GM13977 (cell line): ENCODE data around the gene GTF3C4.
"Not testable (repeated sequence)": the region's sequence is repeated elsewhere in the genome, so short reads cannot be mapped to it uniquely, and the experiment has no call there.

Experiments
- DNase-seq: peaks from one replicate; pipeline ENCODE4 v3.0.0; 2012; ENCODE audit warnings: low spot score
- in situ Hi-C: fragments of 300-500 bp; cut with MboI; formaldehyde crosslinking; loops from one replicate; pipeline ENCODE4 v1.12.0; 2022; ENCODE audit warnings: low sequenced_read_pairs, low pct_unique_long_range_greater_than_20kb, mixed read lengths, inconsistent platforms; ENCODE audit not compliant: unreplicated experiment
- TF ChIP-seq, protein P1 (sequence below): IDR thresholded peaks from 2 replicates; pipeline ENCODE4 v1.5.1; 2012; ENCODE audit warnings: mild to moderate bottlenecking, control low read depth; ENCODE audit not compliant: insufficient read depth; ENCODE audit errors: extremely low read depth, missing control alignments

The GTF3C4 gene

DNA sequence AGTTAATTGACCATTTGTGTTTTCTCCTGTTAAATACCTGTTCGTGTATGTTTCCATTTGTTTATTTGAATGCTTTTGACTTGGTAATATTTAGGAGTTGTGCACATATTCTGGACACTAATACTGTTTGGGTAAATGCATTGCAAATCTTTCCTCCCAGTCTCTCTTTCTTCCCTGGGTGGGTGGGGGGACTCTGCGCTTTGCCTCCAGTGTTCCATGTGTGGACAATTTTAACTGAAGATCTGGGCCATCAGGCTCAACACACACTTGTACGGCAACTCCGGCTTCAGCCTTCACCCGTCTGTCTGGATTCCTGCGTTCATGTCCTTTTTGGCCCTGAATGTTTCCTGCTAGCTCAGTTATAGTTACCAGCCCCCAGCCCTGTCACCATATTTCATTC is 40.1 kb downstream of the GTF3C4 start:
- in situ Hi-C loops = no loop called here
- TF ChIP-seq, protein P1, sequence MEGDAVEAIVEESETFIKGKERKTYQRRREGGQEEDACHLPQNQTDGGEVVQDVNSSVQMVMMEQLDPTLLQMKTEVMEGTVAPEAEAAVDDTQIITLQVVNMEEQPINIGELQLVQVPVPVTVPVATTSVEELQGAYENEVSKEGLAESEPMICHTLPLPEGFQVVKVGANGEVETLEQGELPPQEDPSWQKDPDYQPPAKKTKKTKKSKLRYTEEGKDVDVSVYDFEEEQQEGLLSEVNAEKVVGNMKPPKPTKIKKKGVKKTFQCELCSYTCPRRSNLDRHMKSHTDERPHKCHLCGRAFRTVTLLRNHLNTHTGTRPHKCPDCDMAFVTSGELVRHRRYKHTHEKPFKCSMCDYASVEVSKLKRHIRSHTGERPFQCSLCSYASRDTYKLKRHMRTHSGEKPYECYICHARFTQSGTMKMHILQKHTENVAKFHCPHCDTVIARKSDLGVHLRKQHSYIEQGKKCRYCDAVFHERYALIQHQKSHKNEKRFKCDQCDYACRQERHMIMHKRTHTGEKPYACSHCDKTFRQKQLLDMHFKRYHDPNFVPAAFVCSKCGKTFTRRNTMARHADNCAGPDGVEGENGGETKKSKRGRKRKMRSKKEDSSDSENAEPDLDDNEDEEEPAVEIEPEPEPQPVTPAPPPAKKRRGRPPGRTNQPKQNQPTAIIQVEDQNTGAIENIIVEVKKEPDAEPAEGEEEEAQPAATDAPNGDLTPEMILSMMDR = no peak
- DNase-seq = no peak

DNA sequence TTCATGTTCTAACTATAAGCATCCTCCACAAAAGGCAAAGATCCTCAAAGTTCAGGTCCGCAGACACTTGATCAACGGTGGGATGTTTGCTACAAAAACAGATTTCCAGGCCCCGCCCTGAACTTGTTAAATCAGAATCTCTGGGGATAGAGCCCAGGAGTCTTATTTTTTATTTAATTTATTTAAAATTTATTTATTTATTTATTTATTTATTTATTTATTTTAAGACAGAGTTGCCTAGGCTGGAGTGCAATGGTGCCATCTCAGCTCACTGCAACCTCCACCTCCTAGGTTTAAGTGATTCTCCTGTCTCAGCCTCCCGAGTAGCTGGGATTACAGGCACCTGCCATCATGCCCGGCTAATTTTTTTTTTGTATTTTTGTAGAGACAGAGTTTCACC is 40.9 kb downstream of the GTF3C4 start:
- in situ Hi-C loops, DNase-seq: not testable (repeated sequence)

DNA sequence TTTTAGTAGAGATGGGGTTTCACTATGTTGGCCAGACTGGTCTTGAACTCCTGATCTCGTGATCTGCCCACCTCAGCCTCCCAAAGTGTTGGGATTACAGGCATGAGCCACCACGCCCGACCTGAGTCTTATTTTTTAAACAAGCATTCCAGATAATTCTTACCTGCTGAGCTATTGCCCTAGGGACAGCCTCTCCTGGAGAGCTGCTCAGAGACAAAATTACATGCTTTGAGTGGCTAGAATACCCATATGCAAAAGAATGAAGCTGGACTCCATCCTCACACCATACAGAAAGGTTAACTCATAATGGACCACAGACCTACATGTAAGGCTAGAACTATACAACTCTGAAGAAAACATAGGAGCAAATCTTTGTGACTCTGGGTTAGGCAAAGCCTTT is 41.6 kb downstream of the GTF3C4 start:
- DNase-seq = no peak
- TF ChIP-seq, protein P1 = no peak
- in situ Hi-C loops = no loop called here

DNA sequence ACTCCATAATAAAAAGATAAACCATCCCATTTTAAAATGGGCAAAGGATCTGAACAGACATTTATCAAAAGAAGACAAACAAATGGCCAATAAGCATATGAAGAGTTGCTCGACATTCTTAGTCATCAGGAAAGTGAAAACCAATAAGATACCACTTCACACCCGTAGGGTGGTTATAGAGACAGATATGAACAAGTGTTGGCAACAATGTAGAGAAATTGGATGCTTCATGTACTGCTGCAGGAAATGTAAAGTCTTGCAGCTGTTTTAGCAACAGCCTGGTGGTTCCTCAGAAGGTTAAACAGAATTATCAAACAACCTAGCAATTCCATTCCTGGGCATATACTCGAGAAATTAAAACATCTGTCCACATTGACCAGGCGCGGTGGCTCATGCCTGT is 42.5 kb downstream of the GTF3C4 start:
- no peak for DNase-seq
- TF ChIP-seq, protein P1 = no peak
- in situ Hi-C loops = no loop called here

DNA sequence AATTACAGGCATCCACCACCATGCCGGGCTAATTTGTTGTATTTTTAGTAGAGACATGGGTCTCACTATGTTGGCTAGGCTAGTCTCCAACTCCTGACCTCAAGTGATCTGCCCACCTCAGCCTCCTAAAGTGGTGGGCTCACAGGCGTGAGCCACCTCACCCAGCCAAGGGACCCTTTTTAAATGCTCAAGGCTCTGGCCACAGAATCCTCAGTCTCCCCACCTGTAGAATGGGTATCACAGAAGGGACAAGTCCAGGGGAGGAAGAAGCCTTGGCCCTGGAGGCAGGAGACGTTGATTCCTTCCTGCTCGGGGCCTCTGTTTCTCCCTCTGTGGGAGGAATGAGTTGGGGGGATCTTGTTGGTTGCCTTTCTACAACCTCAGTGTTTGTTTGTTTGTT is 45.7 kb downstream of the GTF3C4 start:
- TF ChIP-seq, protein P1 = no peak
- DNase-seq = no peak
- in situ Hi-C loops = no loop called here

DNA sequence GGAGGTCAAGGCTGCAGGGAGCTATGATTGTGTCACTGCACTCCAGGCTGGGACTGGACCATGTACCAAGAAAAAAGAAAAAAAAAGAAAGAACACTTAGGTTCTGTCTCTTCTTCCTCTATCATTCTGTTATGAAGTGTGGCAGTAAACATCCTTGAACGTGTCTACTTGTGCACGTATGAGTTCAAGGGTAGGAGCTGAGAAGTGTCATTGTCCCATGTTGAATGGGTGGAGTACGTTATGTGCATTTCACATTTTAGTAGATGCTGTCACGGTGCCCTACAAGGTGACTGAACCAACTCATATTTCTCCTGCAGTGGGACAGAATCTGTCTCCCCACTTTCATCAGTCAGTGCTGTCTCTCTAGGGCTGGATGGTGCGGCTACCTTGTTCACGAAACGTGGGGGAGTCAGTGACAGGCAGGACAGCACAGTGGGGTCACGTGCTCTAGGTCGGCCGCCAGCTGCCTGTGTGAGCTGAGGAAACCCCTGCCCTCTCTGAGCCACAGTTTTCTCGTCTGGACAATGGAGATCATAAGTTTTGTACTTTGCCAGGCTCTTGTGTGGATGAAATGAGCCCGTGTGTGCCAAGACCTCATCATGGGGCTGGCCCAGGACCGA is 47.2 kb downstream of the GTF3C4 start:
- TF ChIP-seq, protein P1 = no peak
- no peak for DNase-seq
- in situ Hi-C loops = no loop called here

DNA sequence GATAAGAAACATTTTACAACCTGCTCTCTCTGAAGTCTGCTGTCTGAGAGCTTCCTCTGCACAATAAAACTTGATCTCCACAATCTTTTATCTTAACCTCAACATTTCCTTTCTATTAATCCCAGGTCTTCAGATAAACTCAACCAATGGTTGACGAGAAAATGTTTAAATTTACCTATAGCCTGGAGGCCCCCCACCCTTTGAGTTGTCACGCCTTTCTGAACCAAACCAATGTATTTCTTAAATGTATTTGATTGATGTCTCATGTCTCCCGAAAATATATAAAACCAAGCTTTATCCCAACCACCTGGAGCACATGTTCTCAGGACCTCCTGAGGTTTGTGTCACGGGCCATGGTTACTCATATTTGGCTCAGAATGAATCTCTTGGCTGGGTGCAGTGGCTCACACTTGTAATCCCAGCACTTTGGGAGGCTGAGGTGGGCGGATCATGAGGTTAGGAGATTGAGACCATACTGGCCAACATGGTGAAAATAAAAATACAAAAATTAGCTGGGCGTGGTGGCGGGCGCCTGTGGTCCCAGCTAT is 48.2 kb downstream of the GTF3C4 start:
- DNase-seq, in situ Hi-C loops: not testable (repeated sequence)

DNA sequence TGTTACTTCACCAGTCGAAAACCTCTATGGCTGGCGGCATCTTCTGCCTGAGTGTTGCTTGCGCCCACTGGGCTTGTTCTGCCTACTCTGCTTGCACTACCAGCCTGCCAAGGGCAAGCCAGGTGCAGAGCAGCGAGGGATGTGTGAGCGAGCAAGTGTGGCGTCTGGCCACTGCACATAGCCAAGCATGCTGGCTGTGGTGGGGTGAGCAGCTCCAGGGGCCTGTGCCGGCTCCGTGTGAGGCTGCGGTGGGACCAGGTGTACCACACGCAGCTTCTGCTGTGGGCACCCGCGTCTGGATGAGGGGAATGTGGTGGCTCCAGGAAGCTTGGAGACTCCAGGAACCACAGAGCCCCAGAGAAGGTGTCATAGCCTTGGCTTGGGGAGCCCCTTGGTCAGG is 51.4 kb downstream of the GTF3C4 start:
- no peak for DNase-seq
- TF ChIP-seq, protein P1 = no peak
- in situ Hi-C loops = no loop called here
